ENCODE results near the gene MUC6.

DNA sequence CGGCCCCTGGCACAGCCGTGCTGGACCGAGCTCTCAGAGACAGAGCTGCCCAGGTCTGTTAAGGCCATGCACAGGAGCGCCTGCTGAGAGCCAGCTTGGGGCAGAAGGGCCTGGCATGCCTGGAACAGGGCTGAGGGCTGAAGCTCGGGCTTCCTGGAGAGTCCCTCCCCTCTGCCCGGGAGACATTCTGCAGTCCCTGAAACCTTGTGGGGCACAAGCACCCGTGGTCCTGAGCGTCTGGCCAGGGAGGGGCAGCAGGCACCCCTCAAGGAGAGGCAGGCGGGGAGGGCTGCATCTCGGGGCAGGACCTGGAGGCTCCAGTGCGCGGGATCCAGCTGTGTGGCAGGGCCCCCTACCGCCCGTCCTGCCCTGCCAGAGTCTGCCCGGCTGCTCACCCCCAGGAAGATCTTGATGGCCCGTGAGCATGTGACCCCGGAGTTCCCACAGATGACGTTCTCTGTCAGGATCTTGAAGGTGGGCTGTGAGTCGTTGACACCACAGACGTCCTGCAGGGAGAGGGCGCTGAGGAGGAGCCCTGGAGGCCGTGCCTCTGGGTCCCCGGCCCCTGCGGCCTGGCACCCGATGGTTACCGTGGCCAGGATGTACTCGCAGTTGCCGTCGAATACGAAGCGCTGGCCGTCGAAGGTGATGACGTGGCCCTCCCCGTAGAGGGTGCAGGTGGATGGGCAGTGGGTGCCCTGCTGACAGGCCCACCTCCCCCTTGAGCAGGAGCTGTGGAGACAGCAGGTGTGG is 10.9 kb downstream of the MUC6 start:
- TF ChIP-seq, protein P1, sequence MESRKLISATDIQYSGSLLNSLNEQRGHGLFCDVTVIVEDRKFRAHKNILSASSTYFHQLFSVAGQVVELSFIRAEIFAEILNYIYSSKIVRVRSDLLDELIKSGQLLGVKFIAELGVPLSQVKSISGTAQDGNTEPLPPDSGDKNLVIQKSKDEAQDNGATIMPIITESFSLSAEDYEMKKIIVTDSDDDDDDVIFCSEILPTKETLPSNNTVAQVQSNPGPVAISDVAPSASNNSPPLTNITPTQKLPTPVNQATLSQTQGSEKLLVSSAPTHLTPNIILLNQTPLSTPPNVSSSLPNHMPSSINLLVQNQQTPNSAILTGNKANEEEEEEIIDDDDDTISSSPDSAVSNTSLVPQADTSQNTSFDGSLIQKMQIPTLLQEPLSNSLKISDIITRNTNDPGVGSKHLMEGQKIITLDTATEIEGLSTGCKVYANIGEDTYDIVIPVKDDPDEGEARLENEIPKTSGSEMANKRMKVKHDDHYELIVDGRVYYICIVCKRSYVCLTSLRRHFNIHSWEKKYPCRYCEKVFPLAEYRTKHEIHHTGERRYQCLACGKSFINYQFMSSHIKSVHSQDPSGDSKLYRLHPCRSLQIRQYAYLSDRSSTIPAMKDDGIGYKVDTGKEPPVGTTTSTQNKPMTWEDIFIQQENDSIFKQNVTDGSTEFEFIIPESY (IDR thresholded peaks at IDR 0.05; ENCODE audit: borderline replicate concordance, low read depth), result no peak
- TF ChIP-seq JUND (IDR thresholded peaks at IDR 0.05) (no peak), POLR2AphosphoS5 (IDR thresholded peaks at IDR 0.05; ENCODE audit: low read depth, low read length) (no peak), RFX5 (IDR thresholded peaks at IDR 0.05; ENCODE audit: low read length) (no peak), RXRA (IDR thresholded peaks at IDR 0.05; ENCODE audit: borderline replicate concordance, low read depth) (no peak)
- TF ChIP-seq, protein P2, sequence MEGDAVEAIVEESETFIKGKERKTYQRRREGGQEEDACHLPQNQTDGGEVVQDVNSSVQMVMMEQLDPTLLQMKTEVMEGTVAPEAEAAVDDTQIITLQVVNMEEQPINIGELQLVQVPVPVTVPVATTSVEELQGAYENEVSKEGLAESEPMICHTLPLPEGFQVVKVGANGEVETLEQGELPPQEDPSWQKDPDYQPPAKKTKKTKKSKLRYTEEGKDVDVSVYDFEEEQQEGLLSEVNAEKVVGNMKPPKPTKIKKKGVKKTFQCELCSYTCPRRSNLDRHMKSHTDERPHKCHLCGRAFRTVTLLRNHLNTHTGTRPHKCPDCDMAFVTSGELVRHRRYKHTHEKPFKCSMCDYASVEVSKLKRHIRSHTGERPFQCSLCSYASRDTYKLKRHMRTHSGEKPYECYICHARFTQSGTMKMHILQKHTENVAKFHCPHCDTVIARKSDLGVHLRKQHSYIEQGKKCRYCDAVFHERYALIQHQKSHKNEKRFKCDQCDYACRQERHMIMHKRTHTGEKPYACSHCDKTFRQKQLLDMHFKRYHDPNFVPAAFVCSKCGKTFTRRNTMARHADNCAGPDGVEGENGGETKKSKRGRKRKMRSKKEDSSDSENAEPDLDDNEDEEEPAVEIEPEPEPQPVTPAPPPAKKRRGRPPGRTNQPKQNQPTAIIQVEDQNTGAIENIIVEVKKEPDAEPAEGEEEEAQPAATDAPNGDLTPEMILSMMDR (IDR thresholded peaks at IDR 0.05), result no peak
- TF ChIP-seq, protein P3, sequence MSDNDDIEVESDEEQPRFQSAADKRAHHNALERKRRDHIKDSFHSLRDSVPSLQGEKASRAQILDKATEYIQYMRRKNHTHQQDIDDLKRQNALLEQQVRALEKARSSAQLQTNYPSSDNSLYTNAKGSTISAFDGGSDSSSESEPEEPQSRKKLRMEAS (IDR thresholded peaks at IDR 0.05; ENCODE audit: low read depth), result no peak
- TF ChIP-seq, protein P4, sequence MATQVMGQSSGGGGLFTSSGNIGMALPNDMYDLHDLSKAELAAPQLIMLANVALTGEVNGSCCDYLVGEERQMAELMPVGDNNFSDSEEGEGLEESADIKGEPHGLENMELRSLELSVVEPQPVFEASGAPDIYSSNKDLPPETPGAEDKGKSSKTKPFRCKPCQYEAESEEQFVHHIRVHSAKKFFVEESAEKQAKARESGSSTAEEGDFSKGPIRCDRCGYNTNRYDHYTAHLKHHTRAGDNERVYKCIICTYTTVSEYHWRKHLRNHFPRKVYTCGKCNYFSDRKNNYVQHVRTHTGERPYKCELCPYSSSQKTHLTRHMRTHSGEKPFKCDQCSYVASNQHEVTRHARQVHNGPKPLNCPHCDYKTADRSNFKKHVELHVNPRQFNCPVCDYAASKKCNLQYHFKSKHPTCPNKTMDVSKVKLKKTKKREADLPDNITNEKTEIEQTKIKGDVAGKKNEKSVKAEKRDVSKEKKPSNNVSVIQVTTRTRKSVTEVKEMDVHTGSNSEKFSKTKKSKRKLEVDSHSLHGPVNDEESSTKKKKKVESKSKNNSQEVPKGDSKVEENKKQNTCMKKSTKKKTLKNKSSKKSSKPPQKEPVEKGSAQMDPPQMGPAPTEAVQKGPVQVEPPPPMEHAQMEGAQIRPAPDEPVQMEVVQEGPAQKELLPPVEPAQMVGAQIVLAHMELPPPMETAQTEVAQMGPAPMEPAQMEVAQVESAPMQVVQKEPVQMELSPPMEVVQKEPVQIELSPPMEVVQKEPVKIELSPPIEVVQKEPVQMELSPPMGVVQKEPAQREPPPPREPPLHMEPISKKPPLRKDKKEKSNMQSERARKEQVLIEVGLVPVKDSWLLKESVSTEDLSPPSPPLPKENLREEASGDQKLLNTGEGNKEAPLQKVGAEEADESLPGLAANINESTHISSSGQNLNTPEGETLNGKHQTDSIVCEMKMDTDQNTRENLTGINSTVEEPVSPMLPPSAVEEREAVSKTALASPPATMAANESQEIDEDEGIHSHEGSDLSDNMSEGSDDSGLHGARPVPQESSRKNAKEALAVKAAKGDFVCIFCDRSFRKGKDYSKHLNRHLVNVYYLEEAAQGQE (IDR thresholded peaks at IDR 0.05; ENCODE audit: low read depth, low read length), result no peak
- TF ChIP-seq, protein P5, sequence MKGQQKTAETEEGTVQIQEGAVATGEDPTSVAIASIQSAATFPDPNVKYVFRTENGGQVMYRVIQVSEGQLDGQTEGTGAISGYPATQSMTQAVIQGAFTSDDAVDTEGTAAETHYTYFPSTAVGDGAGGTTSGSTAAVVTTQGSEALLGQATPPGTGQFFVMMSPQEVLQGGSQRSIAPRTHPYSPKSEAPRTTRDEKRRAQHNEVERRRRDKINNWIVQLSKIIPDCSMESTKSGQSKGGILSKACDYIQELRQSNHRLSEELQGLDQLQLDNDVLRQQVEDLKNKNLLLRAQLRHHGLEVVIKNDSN (IDR thresholded peaks at IDR 0.05; ENCODE audit: borderline replicate concordance, low read depth), result no peak

All from SK-N-SH (cell line).